ENCODE data around the gene ZNF628.

- TF ChIP-seq, protein P1, sequence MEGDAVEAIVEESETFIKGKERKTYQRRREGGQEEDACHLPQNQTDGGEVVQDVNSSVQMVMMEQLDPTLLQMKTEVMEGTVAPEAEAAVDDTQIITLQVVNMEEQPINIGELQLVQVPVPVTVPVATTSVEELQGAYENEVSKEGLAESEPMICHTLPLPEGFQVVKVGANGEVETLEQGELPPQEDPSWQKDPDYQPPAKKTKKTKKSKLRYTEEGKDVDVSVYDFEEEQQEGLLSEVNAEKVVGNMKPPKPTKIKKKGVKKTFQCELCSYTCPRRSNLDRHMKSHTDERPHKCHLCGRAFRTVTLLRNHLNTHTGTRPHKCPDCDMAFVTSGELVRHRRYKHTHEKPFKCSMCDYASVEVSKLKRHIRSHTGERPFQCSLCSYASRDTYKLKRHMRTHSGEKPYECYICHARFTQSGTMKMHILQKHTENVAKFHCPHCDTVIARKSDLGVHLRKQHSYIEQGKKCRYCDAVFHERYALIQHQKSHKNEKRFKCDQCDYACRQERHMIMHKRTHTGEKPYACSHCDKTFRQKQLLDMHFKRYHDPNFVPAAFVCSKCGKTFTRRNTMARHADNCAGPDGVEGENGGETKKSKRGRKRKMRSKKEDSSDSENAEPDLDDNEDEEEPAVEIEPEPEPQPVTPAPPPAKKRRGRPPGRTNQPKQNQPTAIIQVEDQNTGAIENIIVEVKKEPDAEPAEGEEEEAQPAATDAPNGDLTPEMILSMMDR (conservative IDR thresholded peaks at IDR 0.05 in 1 of 2, IDR thresholded peaks at IDR 0.05 in 1 of 2; ENCODE audit: extremely low read depth in 1 of 2, insufficient read depth in 1 of 2, low read depth in 1 of 2, low read length in 2 of 2), result no peak
- no peak for TF ChIP-seq EZH2 (IDR thresholded peaks at IDR 0.05; ENCODE audit: borderline replicate concordance, low read length)
These were observed 28.8 kb upstream of the ZNF628 start for GRCh38 chr19:55447421-55448174.
